GM12878 (cell line): ENCODE results near the gene GAB1. TPM values are rescaled to one million over a fixed set of nuclear protein-coding genes. Genes with fewer than 3 reads are reported as not detected.
A peak's percentile ranks its signal among the peaks of the same experiment; 100 is the strongest.

Experiments
- ETV6 ChIP-seq, 2 experiments: fragments of 450-650 bp in 1 of 2; IDR thresholded peaks in 1 of 2; conservative IDR thresholded peaks in 1 of 2; 2 replicates each; pipeline ENCODE4 v1.6.1; 2014; ENCODE audit warnings: antibody characterized with exemption in 1 of 2, borderline replicate concordance in 1 of 2, low read depth in 1 of 2, mild to moderate bottlenecking in 1 of 2, moderate library complexity in 1 of 2
- HDAC2 ChIP-seq: fragments of 200-600 bp; sonication (generic); IDR thresholded peaks from 2 replicates; pipeline ENCODE4 v1.6.1; 2017
- HDAC6 ChIP-seq: fragments of 200-600 bp; sonication (generic); IDR thresholded peaks from one replicate; pipeline ENCODE4 v1.8.0; 2017; ENCODE audit warnings: antibody characterized with exemption; ENCODE audit not compliant: unreplicated experiment
- NRF1 ChIP-seq: conservative IDR thresholded peaks from 2 replicates; pipeline ENCODE4 v1.6.1; 2011; ENCODE audit warnings: mild to moderate bottlenecking, low read depth, low read length, improper control_type of control experiment
- PAX8 ChIP-seq: fragments of 450-650 bp; IDR thresholded peaks from 2 replicates; pipeline ENCODE4 v1.6.1; 2017; ENCODE audit warnings: mild to moderate bottlenecking, moderate library complexity
- POLR2A ChIP-seq: IDR thresholded peaks from 2 replicates; pipeline ENCODE4 v1.6.1; 2011; ENCODE audit warnings: low read depth, mild to moderate bottlenecking, low read length
- POLR2AphosphoS5 ChIP-seq: IDR thresholded peaks from 2 replicates; pipeline ENCODE4 v1.6.1; 2011; ENCODE audit warnings: mild to moderate bottlenecking, low read length, inconsistent platforms
- POU2F2 ChIP-seq: IDR thresholded peaks from 3 replicates; pipeline ENCODE4 v1.6.1; 2011; ENCODE audit warnings: low read depth, mild to moderate bottlenecking, low read length, borderline replicate concordance
- RBBP5 ChIP-seq: fragments of 200-600 bp; sonication (generic); conservative IDR thresholded peaks from 2 replicates; pipeline ENCODE4 v1.6.1; 2016
- STAT3 ChIP-seq: IDR thresholded peaks from 2 replicates; pipeline ENCODE4 v1.6.1; 2011; ENCODE audit warnings: low read depth, low read length, improper control_type of control experiment
- TCF12 ChIP-seq: IDR thresholded peaks from 2 replicates; pipeline ENCODE4 v1.6.1; 2011; ENCODE audit warnings: low read depth, mild to moderate bottlenecking, low read length
- TCF3 ChIP-seq: IDR thresholded peaks from 2 replicates; pipeline ENCODE4 v1.6.1; 2012; ENCODE audit warnings: low read depth, mild to moderate bottlenecking, low read length, borderline replicate concordance; ENCODE audit not compliant: insufficient read depth
- ZNF384 ChIP-seq: IDR thresholded peaks from 2 replicates; pipeline ENCODE4 v1.6.1; 2012; ENCODE audit warnings: low read depth, mild to moderate bottlenecking, low read length, improper control_type of control experiment, borderline replicate concordance
- ZSCAN29 ChIP-seq: fragments of 450-650 bp; IDR thresholded peaks from 2 replicates; pipeline ENCODE4 v1.6.1; 2017; ENCODE audit warnings: mild to moderate bottlenecking, moderate library complexity
- polyA plus RNA-seq, 11 experiments: library from polyadenylated mRNA; depleted of rRNA in 4 of 11; unstranded in 6 of 11; stranded (reverse) in 5 of 11; fragments of >200 nt; fragmentation: Nextera tagmentation in 4 of 11; fragmentation: Illumina TruSeq in 1 of 11; extraction: Ambion mirVana in 4 of 11; extraction: Trizol in 1 of 11; gene quantifications; 1 replicate in 1 of 11; 2 replicates in 10 of 11; pipeline versions ENCODE4 v1.2.1 to v1.2.3, GENCODE V29; 2011 to 2016; ENCODE audit warnings: inconsistent platforms in 2 of 11, missing spikeins in 2 of 11, low read depth in 1 of 11
- total RNA-seq, 4 experiments: library from RNA; depleted of rRNA in 3 of 4; stranded (reverse); fragments of >200 nt in 3 of 4; fragmentation: Illumina TruSeq in 1 of 4; extraction: Trizol in 1 of 4; gene quantifications; 2 replicates each; pipeline versions ENCODE4 v1.2.1 to v1.2.3, GENCODE V29; 2013 to 2021
- TF ChIP-seq, protein P1 (sequence below): fragments of 450-650 bp; IDR thresholded peaks from 2 replicates; pipeline ENCODE4 v1.6.1; 2017; ENCODE audit warnings: mild to moderate bottlenecking
- TF ChIP-seq, protein P2 (sequence below): IDR thresholded peaks from 2 replicates; pipeline ENCODE4 v1.6.1; 2011; ENCODE audit warnings: low read depth, mild to moderate bottlenecking, low read length, moderate library complexity, borderline replicate concordance; ENCODE audit errors: extremely low read depth
- TF ChIP-seq, protein P3 (sequence below): fragments of 450-650 bp; IDR thresholded peaks from 2 replicates; pipeline ENCODE4 v1.6.1; 2017; ENCODE audit warnings: borderline replicate concordance
- TF ChIP-seq, protein P4 (sequence below): IDR thresholded peaks from 2 replicates; pipeline ENCODE4 v1.6.1; 2011; ENCODE audit warnings: mild to moderate bottlenecking, low read depth, low read length, moderate library complexity; ENCODE audit not compliant: insufficient replicate concordance
- TF ChIP-seq, protein P5 (sequence below): IDR thresholded peaks from 2 replicates; pipeline ENCODE4 v1.6.1; 2011; ENCODE audit warnings: low read depth, low read length, improper control_type of control experiment, borderline replicate concordance
- TF ChIP-seq, protein P6 (sequence below): IDR thresholded peaks from 2 replicates; pipeline ENCODE4 v1.6.1; 2012; ENCODE audit warnings: low read depth, low read length, improper control_type of control experiment
- TF ChIP-seq, protein P7 (sequence below): fragments of 450-650 bp; IDR thresholded peaks from 2 replicates; pipeline ENCODE4 v1.6.1; 2014; ENCODE audit warnings: mild to moderate bottlenecking
- TF ChIP-seq, protein P8 (sequence below): IDR thresholded peaks from 2 replicates; pipeline ENCODE4 v1.6.1; 2012; ENCODE audit warnings: low read depth, low read length, improper control_type of control experiment

The GAB1 gene
- total and polyA plus RNA-seq, 10 of the 15 experiments (the other 5 are each of a cell fraction or from before 2014, with no cell fraction given) = 0.37 to 5.3 (median 3.2) TPM

DNA sequence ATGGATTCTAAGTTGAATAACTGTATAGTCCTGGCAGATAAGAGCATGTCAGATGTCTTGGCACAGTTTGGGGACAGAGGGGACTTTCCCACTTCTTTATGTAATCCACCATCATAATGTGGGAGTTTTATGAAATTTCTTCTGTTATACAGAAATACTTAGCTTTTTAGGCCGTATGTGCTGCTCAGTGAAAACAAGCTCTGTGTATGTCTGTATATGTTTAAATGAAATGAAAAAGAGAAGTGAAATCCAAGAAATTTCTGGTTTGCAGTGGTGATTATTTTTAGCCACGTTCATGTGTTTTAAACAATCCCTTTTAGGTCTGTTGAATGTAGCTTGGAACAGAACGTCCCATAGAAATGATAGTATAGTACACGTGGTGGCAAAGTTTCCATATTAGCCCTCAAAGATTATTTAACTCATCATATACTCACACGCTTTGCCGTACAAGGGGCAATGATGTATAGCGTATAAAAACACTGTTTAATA, 41.0 kb downstream of the GAB1 start (continued):
- TF ChIP-seq, protein P1, sequence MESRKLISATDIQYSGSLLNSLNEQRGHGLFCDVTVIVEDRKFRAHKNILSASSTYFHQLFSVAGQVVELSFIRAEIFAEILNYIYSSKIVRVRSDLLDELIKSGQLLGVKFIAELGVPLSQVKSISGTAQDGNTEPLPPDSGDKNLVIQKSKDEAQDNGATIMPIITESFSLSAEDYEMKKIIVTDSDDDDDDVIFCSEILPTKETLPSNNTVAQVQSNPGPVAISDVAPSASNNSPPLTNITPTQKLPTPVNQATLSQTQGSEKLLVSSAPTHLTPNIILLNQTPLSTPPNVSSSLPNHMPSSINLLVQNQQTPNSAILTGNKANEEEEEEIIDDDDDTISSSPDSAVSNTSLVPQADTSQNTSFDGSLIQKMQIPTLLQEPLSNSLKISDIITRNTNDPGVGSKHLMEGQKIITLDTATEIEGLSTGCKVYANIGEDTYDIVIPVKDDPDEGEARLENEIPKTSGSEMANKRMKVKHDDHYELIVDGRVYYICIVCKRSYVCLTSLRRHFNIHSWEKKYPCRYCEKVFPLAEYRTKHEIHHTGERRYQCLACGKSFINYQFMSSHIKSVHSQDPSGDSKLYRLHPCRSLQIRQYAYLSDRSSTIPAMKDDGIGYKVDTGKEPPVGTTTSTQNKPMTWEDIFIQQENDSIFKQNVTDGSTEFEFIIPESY = no peak
- TF ChIP-seq ZNF384 = no peak
- TF ChIP-seq TCF12 = no peak
- TF ChIP-seq, protein P2, sequence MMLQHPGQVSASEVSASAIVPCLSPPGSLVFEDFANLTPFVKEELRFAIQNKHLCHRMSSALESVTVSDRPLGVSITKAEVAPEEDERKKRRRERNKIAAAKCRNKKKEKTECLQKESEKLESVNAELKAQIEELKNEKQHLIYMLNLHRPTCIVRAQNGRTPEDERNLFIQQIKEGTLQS = no peak
- TF ChIP-seq POLR2A = no peak
- TF ChIP-seq, protein P3, sequence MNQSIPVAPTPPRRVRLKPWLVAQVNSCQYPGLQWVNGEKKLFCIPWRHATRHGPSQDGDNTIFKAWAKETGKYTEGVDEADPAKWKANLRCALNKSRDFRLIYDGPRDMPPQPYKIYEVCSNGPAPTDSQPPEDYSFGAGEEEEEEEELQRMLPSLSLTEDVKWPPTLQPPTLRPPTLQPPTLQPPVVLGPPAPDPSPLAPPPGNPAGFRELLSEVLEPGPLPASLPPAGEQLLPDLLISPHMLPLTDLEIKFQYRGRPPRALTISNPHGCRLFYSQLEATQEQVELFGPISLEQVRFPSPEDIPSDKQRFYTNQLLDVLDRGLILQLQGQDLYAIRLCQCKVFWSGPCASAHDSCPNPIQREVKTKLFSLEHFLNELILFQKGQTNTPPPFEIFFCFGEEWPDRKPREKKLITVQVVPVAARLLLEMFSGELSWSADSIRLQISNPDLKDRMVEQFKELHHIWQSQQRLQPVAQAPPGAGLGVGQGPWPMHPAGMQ = no peak
- TF ChIP-seq, protein P4, sequence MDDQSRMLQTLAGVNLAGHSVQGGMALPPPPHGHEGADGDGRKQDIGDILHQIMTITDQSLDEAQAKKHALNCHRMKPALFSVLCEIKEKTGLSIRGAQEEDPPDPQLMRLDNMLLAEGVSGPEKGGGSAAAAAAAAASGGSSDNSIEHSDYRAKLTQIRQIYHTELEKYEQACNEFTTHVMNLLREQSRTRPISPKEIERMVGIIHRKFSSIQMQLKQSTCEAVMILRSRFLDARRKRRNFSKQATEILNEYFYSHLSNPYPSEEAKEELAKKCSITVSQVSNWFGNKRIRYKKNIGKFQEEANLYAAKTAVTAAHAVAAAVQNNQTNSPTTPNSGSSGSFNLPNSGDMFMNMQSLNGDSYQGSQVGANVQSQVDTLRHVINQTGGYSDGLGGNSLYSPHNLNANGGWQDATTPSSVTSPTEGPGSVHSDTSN = no peak
- TF ChIP-seq PAX8 = no peak; the same call in 1 of the 2 replicates
- TF ChIP-seq NRF1 = no peak
- TF ChIP-seq, protein P5, sequence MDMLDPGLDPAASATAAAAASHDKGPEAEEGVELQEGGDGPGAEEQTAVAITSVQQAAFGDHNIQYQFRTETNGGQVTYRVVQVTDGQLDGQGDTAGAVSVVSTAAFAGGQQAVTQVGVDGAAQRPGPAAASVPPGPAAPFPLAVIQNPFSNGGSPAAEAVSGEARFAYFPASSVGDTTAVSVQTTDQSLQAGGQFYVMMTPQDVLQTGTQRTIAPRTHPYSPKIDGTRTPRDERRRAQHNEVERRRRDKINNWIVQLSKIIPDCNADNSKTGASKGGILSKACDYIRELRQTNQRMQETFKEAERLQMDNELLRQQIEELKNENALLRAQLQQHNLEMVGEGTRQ = peak; percentile 33; the same call in 1 of the 2 replicates
- no peak for TF ChIP-seq TCF3
- no peak for TF ChIP-seq HDAC2
- no peak for TF ChIP-seq POU2F2
- TF ChIP-seq RBBP5 = no peak
- TF ChIP-seq ETV6 (conservative IDR thresholded peaks at IDR 0.05 in 1 of 2, IDR thresholded peaks at IDR 0.05 in 1 of 2; ENCODE audit: borderline replicate concordance in 1 of 2, low read depth in 1 of 2) = no peak
- no peak for TF ChIP-seq HDAC6
- no peak for TF ChIP-seq POLR2AphosphoS5
- TF ChIP-seq, protein P6, sequence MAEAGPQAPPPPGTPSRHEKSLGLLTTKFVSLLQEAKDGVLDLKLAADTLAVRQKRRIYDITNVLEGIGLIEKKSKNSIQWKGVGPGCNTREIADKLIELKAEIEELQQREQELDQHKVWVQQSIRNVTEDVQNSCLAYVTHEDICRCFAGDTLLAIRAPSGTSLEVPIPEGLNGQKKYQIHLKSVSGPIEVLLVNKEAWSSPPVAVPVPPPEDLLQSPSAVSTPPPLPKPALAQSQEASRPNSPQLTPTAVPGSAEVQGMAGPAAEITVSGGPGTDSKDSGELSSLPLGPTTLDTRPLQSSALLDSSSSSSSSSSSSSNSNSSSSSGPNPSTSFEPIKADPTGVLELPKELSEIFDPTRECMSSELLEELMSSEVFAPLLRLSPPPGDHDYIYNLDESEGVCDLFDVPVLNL = no peak
- 0 out of 2 replicates have a peak, but pooled peaks have one; percentile 55 for TF ChIP-seq ZSCAN29
- TF ChIP-seq, protein P7, sequence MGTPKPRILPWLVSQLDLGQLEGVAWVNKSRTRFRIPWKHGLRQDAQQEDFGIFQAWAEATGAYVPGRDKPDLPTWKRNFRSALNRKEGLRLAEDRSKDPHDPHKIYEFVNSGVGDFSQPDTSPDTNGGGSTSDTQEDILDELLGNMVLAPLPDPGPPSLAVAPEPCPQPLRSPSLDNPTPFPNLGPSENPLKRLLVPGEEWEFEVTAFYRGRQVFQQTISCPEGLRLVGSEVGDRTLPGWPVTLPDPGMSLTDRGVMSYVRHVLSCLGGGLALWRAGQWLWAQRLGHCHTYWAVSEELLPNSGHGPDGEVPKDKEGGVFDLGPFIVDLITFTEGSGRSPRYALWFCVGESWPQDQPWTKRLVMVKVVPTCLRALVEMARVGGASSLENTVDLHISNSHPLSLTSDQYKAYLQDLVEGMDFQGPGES = no peak
- TF ChIP-seq, protein P8, sequence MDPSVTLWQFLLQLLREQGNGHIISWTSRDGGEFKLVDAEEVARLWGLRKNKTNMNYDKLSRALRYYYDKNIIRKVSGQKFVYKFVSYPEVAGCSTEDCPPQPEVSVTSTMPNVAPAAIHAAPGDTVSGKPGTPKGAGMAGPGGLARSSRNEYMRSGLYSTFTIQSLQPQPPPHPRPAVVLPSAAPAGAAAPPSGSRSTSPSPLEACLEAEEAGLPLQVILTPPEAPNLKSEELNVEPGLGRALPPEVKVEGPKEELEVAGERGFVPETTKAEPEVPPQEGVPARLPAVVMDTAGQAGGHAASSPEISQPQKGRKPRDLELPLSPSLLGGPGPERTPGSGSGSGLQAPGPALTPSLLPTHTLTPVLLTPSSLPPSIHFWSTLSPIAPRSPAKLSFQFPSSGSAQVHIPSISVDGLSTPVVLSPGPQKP = no peak
- TF ChIP-seq STAT3 = no peak
